K562 (cell line): Measurements from ENCODE around the gene SMS. TPM values are rescaled to one million over a fixed set of nuclear protein-coding genes. Genes with fewer than 3 reads are reported as not detected.
A peak's percentile ranks its signal among the peaks of the same experiment; 100 is the strongest.

Experiments used
- ATAC-seq: fragments of 200-7000 bp; cut with Tn5 transposase; 3 replicates; pipeline ENCODE4 v1.9.1; 2020; ENCODE audit warnings: moderate library complexity
- BruUV-seq: library from RNA; stranded (reverse); fragments of 400-500 nt; replicated peaks from 2 replicates; lab custom pipeline; 2021; lab: Mats Ljungman, UMichigan
- CTCF ChIA-PET: fragments of 300-600 bp; formaldehyde crosslinking; extraction: SDS; loops from one replicate; lab custom pipeline; 2021; ENCODE audit warnings: low intra/inter-chr PET ratio; lab: Yijun Ruan, JAX
- POLR2A ChIA-PET: fragments of 300-600, 350-650 bp; sonication (Branson Sonifier 250); formaldehyde crosslinking; extraction: SDS; loops from one replicate; lab custom pipeline; 2021; ENCODE audit warnings: antibody characterized with exemption, inconsistent platforms; lab: Yijun Ruan, JAX
- DNase-seq, 4 experiments: peaks; one replicate each; pipeline versions ENCODE4 v3.0.0 to v3.0.0-alpha.2; 2011 to 2018; ENCODE audit warnings: low spot score in 3 of 4, mixed read lengths in 3 of 4; ENCODE audit errors: extremely low read depth in 1 of 4
- FAIRE-seq: peaks from 2 replicates; lab custom pipeline; 2011; peaks lifted over from hg19 to GRCh38; lab: Jason Lieb, UNC
- H2AFZ ChIP-seq: 2 replicates; pipeline ENCODE4 v1.6.0; 2011; ENCODE audit warnings: low read depth, low read length, control low read depth, inconsistent platforms
- H3K27ac ChIP-seq: fragments of 200-600 bp; 3 replicates; pipeline ENCODE4 v1.8.0; 2011; ENCODE audit warnings: low read depth, mild to moderate bottlenecking, control low read depth, inconsistent platforms, low read length, moderate library complexity, mixed read lengths; ENCODE audit errors: extremely low read depth
- H3K27me3 ChIP-seq, 2 experiments: fragments of 300-600 bp in 1 of 2; 2 replicates in 1 of 2; 3 replicates in 1 of 2; pipeline versions ENCODE4 v1.6.0 to v1.8.0; 2011; ENCODE audit warnings: inconsistent platforms in 2 of 2, low read length in 2 of 2, mild to moderate bottlenecking in 1 of 2, mixed read lengths in 1 of 2, moderate library complexity in 1 of 2; ENCODE audit not compliant: control insufficient read depth in 2 of 2, insufficient read depth in 2 of 2
- H3K36me3 ChIP-seq: fragments of 300-600 bp; 3 replicates; pipeline ENCODE4 v1.8.0; 2011; ENCODE audit warnings: mild to moderate bottlenecking, low read length, inconsistent platforms; ENCODE audit not compliant: control insufficient read depth, insufficient read depth
- H3K4me1 ChIP-seq, 2 experiments: fragments of 200-600 bp in 1 of 2; replicated peaks in 1 of 2; 2 replicates in 1 of 2; 3 replicates in 1 of 2; pipeline versions ENCODE4 v1.5.1 to v1.8.0; 2011; ENCODE audit warnings: inconsistent platforms in 2 of 2, low read length in 2 of 2, mild to moderate bottlenecking in 1 of 2, mixed read lengths in 1 of 2, moderate library complexity in 1 of 2; ENCODE audit not compliant: control insufficient read depth in 2 of 2, insufficient read depth in 2 of 2
- H3K4me2 ChIP-seq: 2 replicates; pipeline ENCODE4 v1.6.1; 2011; ENCODE audit warnings: low read length, control low read depth, inconsistent platforms, mixed read lengths; ENCODE audit not compliant: insufficient read depth
- H3K4me3 ChIP-seq: fragments of 200-600 bp; sonication (generic), shearing (Covaris generic); 2 replicates; pipeline ENCODE4 v1.5.1; 2016; ENCODE audit warnings: control low read depth, inconsistent platforms
- H3K79me2 ChIP-seq: fragments of 200-600 bp; 3 replicates; pipeline ENCODE4 v1.8.0; 2011; ENCODE audit warnings: low read length, inconsistent platforms; ENCODE audit not compliant: control insufficient read depth, insufficient read depth
- H3K9ac ChIP-seq, 2 experiments: 2 replicates each; pipeline versions ENCODE4 v1.6.0 to v1.6.1; 2011; ENCODE audit warnings: low read depth in 2 of 2, low read length in 2 of 2, control low read depth in 1 of 2, inconsistent platforms in 1 of 2, mild to moderate bottlenecking in 1 of 2, mixed read lengths in 1 of 2; ENCODE audit not compliant: insufficient read depth in 1 of 2
- H3K9me1 ChIP-seq: one replicate; pipeline ENCODE4 v1.6.0; 2011; ENCODE audit warnings: inconsistent platforms, mild to moderate bottlenecking, low read length, moderate library complexity; ENCODE audit not compliant: control insufficient read depth, insufficient read depth
- H3K9me3 ChIP-seq: replicated peaks from 2 replicates; pipeline ENCODE4 v1.5.1; 2011; ENCODE audit warnings: low read depth, low read length, inconsistent platforms; ENCODE audit not compliant: control insufficient read depth, insufficient read depth
- H4K20me1 ChIP-seq: replicated peaks from 2 replicates; pipeline ENCODE4 v1.6.1; 2011; ENCODE audit warnings: low read length, inconsistent platforms, mixed read lengths; ENCODE audit not compliant: control insufficient read depth, insufficient read depth
- CSDE1 ChIP-seq, 2 experiments: fragments of 450-650 bp; IDR thresholded peaks; 2 replicates each; pipeline ENCODE4 v1.6.1; 2016; ENCODE audit warnings: mild to moderate bottlenecking in 1 of 2
- CTCF ChIP-seq, 3 experiments: IDR thresholded peaks in 2 of 3; conservative IDR thresholded peaks in 1 of 3; 2 replicates each; pipeline ENCODE4 v1.5.1; 2011 to 2012; ENCODE audit warnings: low read length in 3 of 3, mild to moderate bottlenecking in 3 of 3, control low read depth in 2 of 3, improper control_type of control experiment in 1 of 3, inconsistent platforms in 1 of 3, low read depth in 1 of 3, mixed read lengths in 1 of 3, moderate library complexity in 1 of 3; ENCODE audit not compliant: insufficient read depth in 2 of 3
- SIN3B ChIP-seq: fragments of 450-650 bp; IDR thresholded peaks from 2 replicates; pipeline ENCODE4 v1.6.1; 2017; ENCODE audit warnings: low read depth, mild to moderate bottlenecking, moderate library complexity
- SMAD3 ChIP-seq: fragments of 450-650 bp; formaldehyde crosslinking; conservative IDR thresholded peaks from 2 replicates; pipeline ENCODE4 v1.4.0; 2020; ENCODE audit warnings: mild to moderate bottlenecking
- ZBTB34 ChIP-seq: fragments of 250-450 bp; sonication (Bioruptor Pico); IDR thresholded peaks from 2 replicates; pipeline ENCODE4 v1.8.0; 2021; ENCODE audit warnings: mild to moderate bottlenecking, moderate library complexity
- WGBS: fragments of 100-300 bp; shearing (Covaris generic); methylation state at CpG from one replicate; pipeline ENCODE4 v1.1.6; 2016; ENCODE audit warnings: low coverage, mixed read lengths; ENCODE audit not compliant: insufficient coverage; ENCODE audit errors: missing lambda C conversion rate; 5-methylcytosine and 5-hydroxymethylcytosine counted together
- in situ Hi-C: fragments of 300-500 bp; cut with MboI; formaldehyde crosslinking; loops from 4 replicates; pipeline ENCODE4 v1.15.0; 2018; ENCODE audit warnings: inconsistent platforms, mixed read lengths
- intact Hi-C: fragments of 100-400 bp; cut with micrococcal nuclease; formaldehyde crosslinking; loops from 2 replicates; pipeline ENCODE4 v1.14.2; 2022
- polyA plus RNA-seq, 8 experiments: library from polyadenylated mRNA; depleted of rRNA in 4 of 8; stranded (reverse) in 5 of 8; unstranded in 3 of 8; fragments of >200 nt; fragmentation: Nextera tagmentation in 2 of 8; fragmentation: Illumina TruSeq in 1 of 8; extraction: Ambion mirVana in 2 of 8; extraction: Trizol in 1 of 8; gene quantifications; 2 replicates each; pipeline versions ENCODE4 v1.2.1 to v1.2.3, GENCODE V29; 2011 to 2014; ENCODE audit warnings: inconsistent platforms in 1 of 8, missing spikeins in 1 of 8
- total RNA-seq, 7 experiments: library from RNA; depleted of rRNA in 6 of 7; stranded (reverse); fragments of >200 nt in 6 of 7; fragmentation: Illumina TruSeq in 2 of 7; extraction: Trizol in 2 of 7; gene quantifications; 2 replicates each; pipeline versions ENCODE4 v1.2.1 to v1.2.3, GENCODE V29; 2011 to 2021; ENCODE audit warnings: low replicate concordance in 1 of 7

The SMS gene
- total and polyA plus RNA-seq, 9 of the 15 experiments (the other 6 are each of a cell fraction or from before 2014, with no cell fraction given): 71.1 to 193 (median 152) TPM

GRCh38 chrX:21959362-21960051, 19.0 kb downstream of the SMS start:
- ATAC-seq (peak; percentile 41), FAIRE-seq (no peak), DNase-seq (peak in 3 of 4 experiments; percentile 14 to 20 (median 20))
- Histone ChIP-seq H3K4me2 (peak overlapping the region; percentile 10; the same call in 1 of the 2 replicates), H3K4me3 (no peak overlapping the region), H2AFZ (no peak overlapping the region), H3K9me1 (no peaks in the 10 kb centered on the region), H3K9ac (peak overlapping the region in 1 of 2 experiments; percentile 50; a peak in 1 of 4 replicates), H3K36me3 (peaks cover 8% of the 10 kb centered on the region; the same call in 2 of the 3 replicates), H3K27ac (no peak overlapping the region), H3K4me1 (peaks cover 7 to 32% of the 10 kb centered on the region in 2 experiments), H3K79me2 (peaks cover 97% of the 10 kb centered on the region), H4K20me1 (peaks cover 23% of the 10 kb centered on the region), H3K9me3 (no peaks in the 10 kb centered on the region), H3K27me3 (no peaks in the 10 kb centered on the region)
- in situ Hi-C loops: no loop called here
- no TSS peak for BruUV-seq
- TF ChIP-seq CSDE1 (IDR thresholded peaks at IDR 0.05) (no peak), CTCF (IDR thresholded peaks at IDR 0.05 in 2 of 3, conservative IDR thresholded peaks at IDR 0.05 in 1 of 3; ENCODE audit: insufficient read depth in 2 of 3, low read depth in 1 of 3, low read length in 3 of 3) (peak in 1 of 3 experiments; percentile 1; a peak in 1 of 6 replicates), SMAD3 (no peak), SIN3B (no peak), ZBTB34 (no peak)
- 35% methylated on average over 12 of the region's 12 CpGs for WGBS
- ChIA-PET CTCF (no interaction called here), POLR2A (interaction anchor here (1.4 kb wide), 1 partner anchor 10 kb away, joined by 5 read pairs; no protein-coding TSS in a partner anchor)
- intact Hi-C loops: no loop called here
